NCI-H460 (cell line): Measurements from ENCODE around the gene PIP5K1C. TPM values are rescaled to one million over a fixed set of nuclear protein-coding genes. Genes with fewer than 3 reads are reported as not detected.
"Not testable (repeated sequence)": the region's sequence is repeated elsewhere in the genome, so short reads cannot be mapped to it uniquely, and the experiment has no call there.

Source experiments
- DNase-seq: peaks from one replicate; pipeline ENCODE4 v3.0.0-alpha.2; 2016; ENCODE audit warnings: low read depth; ENCODE audit errors: extremely low read depth
- total RNA-seq: library from RNA; depleted of rRNA; stranded (reverse); fragments of >200 nt; shearing (Covaris generic); gene quantifications from 2 replicates; pipeline ENCODE4 v1.2.3, GENCODE V29; 2014; rRNA removed

Gene PIP5K1C
- total RNA-seq, 1 experiment from 2014 or later: 6.2 TPM

GRCh38 chr19:3603121-3603811 lies 97.0 kb downstream of the PIP5K1C start:
- DNase-seq: no peak

DNA sequence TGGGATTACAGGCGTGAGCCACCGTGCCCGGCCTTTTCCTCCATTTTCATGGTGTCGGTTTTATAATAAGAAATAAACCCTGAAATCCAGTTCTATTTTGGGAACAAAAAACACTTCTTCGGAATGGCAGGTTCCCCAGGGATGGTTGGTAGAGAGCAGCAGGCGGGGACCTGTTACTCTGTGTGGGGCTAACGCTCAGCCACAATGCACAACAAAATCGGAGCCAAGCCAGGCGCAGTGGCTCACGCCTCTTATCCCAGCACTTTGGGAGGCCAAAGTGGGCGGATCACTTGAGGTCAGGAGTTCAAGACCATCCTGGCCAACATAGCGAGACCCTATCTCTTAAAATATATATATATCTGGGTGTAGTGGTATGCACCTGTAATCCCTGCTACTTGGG lies 99.2 kb downstream of the PIP5K1C start:
- no peak for DNase-seq

- no peak for DNase-seq
Measured at GRCh38 chr19:3599776-3600187, 100.5 kb downstream of the PIP5K1C start.

- no peak for DNase-seq
Measured at GRCh38 chr19:3595521-3596061, 104.7 kb downstream of the PIP5K1C start.

GRCh38 chr19:3593156-3593555 lies 107.1 kb downstream of the PIP5K1C start:
- DNase-seq: no peak

- DNase-seq: no peak
Measured at GRCh38 chr19:3591876-3592613, 108.2 kb downstream of the PIP5K1C start.

- no peak for DNase-seq
Measured at GRCh38 chr19:3590991-3591659, 109.1 kb downstream of the PIP5K1C start.

DNA sequence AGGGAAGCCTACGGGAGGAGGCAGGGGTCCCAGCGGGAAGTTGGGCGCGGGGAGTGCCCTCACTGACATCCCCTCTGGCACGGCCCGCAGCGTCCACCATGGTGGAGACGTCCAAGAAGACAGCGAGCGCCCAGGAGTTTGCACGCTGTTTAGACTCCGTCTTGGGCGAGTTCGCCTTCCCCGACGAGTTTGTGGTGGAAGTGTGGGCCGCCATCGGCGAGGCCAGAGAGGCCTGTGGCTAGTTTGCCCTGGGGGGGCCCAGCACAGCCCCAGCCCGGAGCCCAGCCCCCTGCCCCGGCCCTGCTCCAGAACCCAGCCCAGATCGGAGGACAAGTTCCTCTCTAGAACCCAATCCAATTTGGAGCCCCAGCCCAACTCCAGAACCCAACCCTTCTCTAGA lies 110.3 kb downstream of the PIP5K1C start:
- DNase-seq: no peak

DNA sequence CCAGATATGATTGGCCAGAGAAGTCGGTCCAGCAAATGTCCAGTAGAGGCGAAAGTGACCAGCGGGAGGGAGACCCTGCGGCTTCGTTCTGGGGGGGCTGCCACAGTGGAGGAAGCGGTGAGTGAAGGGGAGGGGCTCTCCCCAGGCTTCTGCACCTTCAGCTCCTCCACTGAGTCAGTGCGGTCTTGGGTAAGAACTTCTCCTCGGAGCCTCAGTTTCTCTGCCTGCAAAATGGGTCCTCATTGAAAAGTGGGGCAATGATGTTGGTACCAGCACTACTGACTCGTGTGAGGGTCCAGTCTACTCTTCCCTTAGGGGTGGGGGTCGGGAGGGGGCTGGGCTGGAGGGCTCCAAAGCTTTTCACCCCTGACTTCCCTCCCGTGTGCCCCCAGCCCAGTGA lies 110.8 kb downstream of the PIP5K1C start:
- no peak for DNase-seq

- DNase-seq: no peak
Measured at GRCh38 chr19:3586707-3587346, 113.4 kb downstream of the PIP5K1C start.

DNA sequence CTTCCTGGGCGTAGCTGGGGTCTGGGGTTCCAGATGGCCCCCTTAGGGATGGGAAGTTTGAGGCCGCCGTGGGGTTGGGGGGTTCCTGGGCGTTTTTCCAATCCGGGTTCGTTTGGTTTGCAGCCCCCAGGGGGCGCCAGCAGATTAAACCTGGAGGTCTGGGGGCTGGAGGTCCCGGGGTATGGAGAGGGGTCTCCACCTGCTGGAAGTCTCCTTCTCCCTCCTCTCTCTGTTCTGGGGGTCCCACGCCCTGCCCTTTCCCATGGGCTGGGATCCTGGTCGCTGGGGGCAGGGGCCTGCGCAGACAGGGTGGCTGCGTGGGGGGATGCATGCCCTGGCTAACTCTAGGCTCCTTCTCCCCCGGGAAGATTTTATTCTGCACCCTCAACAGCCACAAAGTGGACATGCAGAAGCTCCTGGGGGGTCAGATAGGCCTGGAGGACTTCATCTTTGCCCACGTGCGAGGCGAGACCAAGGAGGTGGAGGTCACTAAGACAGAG lies 114.1 kb downstream of the PIP5K1C start:
- DNase-seq: no peak

- DNase-seq: no peak
Measured at GRCh38 chr19:3585301-3586126, 114.8 kb downstream of the PIP5K1C start, which contains the start of gene GIPC3. Gene GIPC3, plus strand, starts transcription at chr19:3585478. Its CDS starts 120 bp downstream, at chr19:3585598.

GRCh38 chr19:3584036-3584802 lies 116.0 kb downstream of the PIP5K1C start:
- not testable (repeated sequence) for DNase-seq

- not testable (repeated sequence) for DNase-seq
Measured at GRCh38 chr19:3581792-3582191, 118.5 kb downstream of the PIP5K1C start.

Other genes with a start within 250 kb of the PIP5K1C start
- not detected in 2 replicates for gene SMIM24, start 219.9 kb downstream of the PIP5K1C start, total RNA-seq
- not detected in 2 replicates for gene SMIM44, start 217.0 kb downstream of the PIP5K1C start, total RNA-seq
- 13.0 and 13.7 TPM in 2 replicates for gene DOHH, start 199.8 kb downstream of the PIP5K1C start, total RNA-seq
- 17.6 and 18.8 TPM in 2 replicates for gene FZR1, start 194.2 kb downstream of the PIP5K1C start, total RNA-seq
- not detected in 2 replicates for gene TEKTIP1, start 161.3 kb downstream of the PIP5K1C start, total RNA-seq
- gene MFSD12, start 142.9 kb downstream of the PIP5K1C start, total RNA-seq: 178 and 210 TPM in 2 replicates
- gene HMG20B, start 127.5 kb downstream of the PIP5K1C start, total RNA-seq: 125 and 134 TPM in 2 replicates
- 0.25 and 0.29 TPM in 2 replicates for gene GIPC3, start 115.0 kb downstream of the PIP5K1C start, total RNA-seq
- gene TBXA2R, start 93.6 kb downstream of the PIP5K1C start, total RNA-seq: 1.2 and 1.4 TPM in 2 replicates
- 10.5 and 13.0 TPM in 2 replicates for gene CACTIN, start 73.7 kb downstream of the PIP5K1C start, total RNA-seq
- 0.69 and 0.98 TPM in 2 replicates for gene TJP3, start 7.9 kb upstream of the PIP5K1C start, total RNA-seq
- 12.9 and 16.4 TPM in 2 replicates for gene APBA3, start 61.2 kb upstream of the PIP5K1C start, total RNA-seq
- gene MRPL54, start 62.2 kb upstream of the PIP5K1C start, total RNA-seq: 35.8 and 40.8 TPM in 2 replicates
- not detected in 2 replicates for gene RAX2, start 71.8 kb upstream of the PIP5K1C start, total RNA-seq
- not detected in 2 replicates for gene MATK, start 85.9 kb upstream of the PIP5K1C start, total RNA-seq
- not detected in 2 replicates for gene ZFR2, start 168.6 kb upstream of the PIP5K1C start, total RNA-seq
- gene ATCAY, start 180.2 kb upstream of the PIP5K1C start, total RNA-seq: not detected in 2 replicates
- not detected in 2 replicates for gene NMRK2, start 232.6 kb upstream of the PIP5K1C start, total RNA-seq